NB4 (cell line): ENCODE data around the gene CIDEB.

ENCODE experiments used
- DNase-seq: peaks from one replicate; pipeline ENCODE4 v3.0.0; 2010; ENCODE audit warnings: low read depth
- H3K4me3 ChIP-seq: one replicate; pipeline ENCODE4 v1.5.1; 2011; ENCODE audit warnings: mild to moderate bottlenecking, low read depth, low read length, moderate library complexity
- MYC ChIP-seq: IDR thresholded peaks from 2 replicates; pipeline ENCODE4 v1.6.1; 2011; ENCODE audit warnings: low read depth, low read length
- POLR2A ChIP-seq: IDR thresholded peaks from 2 replicates; pipeline ENCODE4 v1.6.1; 2011; ENCODE audit warnings: mild to moderate bottlenecking; ENCODE audit not compliant: insufficient read length; ENCODE audit errors: extremely low read depth
- TF ChIP-seq, protein P1 (sequence below): IDR thresholded peaks from one replicate; pipeline ENCODE4 v1.5.1; 2012; ENCODE audit warnings: low read depth, low read length
- TF ChIP-seq, protein P2 (sequence below): IDR thresholded peaks from 2 replicates; pipeline ENCODE4 v1.6.1; 2011; ENCODE audit warnings: low read depth, low read length

The CIDEB gene

DNA sequence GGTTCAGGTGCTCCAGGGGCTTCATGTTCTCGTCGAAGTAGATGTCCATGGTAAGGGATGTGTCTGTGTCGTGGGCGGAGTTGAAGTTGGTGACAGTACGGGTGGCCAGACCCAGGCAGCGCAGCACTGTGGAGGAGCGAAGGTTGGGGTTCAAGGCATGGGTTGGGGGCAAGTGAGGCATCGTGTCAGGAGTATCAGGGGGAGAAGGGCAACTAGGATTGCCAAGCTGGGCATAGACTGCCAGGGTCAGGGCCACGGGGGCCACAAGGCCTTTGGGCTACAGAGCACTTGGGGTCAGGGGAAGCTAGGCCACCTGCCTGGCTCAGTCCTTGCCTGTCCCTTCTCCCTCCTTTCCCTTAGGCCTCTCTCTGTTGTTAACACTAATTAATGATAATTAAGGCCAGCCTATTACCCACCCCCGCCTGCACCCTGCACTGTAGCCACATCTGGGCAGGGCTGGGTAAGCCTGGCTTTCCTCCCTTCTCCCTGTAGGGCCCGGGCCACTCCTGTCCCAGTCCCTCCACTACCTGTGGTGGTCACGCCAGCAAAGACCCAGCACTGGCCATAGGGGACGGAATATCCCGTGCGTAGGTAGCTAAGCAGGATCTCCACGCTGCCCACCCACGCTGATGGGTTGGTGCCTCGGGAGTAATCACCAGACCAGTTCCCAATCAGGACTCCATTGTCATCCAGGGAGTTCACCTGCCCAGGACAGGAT, 49.1 kb downstream of the CIDEB start:
- H3K4me3 ChIP-seq, result no peak overlapping the region
- DNase-seq, result no peak
- TF ChIP-seq, protein P1, sequence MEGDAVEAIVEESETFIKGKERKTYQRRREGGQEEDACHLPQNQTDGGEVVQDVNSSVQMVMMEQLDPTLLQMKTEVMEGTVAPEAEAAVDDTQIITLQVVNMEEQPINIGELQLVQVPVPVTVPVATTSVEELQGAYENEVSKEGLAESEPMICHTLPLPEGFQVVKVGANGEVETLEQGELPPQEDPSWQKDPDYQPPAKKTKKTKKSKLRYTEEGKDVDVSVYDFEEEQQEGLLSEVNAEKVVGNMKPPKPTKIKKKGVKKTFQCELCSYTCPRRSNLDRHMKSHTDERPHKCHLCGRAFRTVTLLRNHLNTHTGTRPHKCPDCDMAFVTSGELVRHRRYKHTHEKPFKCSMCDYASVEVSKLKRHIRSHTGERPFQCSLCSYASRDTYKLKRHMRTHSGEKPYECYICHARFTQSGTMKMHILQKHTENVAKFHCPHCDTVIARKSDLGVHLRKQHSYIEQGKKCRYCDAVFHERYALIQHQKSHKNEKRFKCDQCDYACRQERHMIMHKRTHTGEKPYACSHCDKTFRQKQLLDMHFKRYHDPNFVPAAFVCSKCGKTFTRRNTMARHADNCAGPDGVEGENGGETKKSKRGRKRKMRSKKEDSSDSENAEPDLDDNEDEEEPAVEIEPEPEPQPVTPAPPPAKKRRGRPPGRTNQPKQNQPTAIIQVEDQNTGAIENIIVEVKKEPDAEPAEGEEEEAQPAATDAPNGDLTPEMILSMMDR, result no peak
- no peak for TF ChIP-seq POLR2A
- TF ChIP-seq, protein P2, sequence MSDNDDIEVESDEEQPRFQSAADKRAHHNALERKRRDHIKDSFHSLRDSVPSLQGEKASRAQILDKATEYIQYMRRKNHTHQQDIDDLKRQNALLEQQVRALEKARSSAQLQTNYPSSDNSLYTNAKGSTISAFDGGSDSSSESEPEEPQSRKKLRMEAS, result no peak
- no peak for TF ChIP-seq MYC

DNA sequence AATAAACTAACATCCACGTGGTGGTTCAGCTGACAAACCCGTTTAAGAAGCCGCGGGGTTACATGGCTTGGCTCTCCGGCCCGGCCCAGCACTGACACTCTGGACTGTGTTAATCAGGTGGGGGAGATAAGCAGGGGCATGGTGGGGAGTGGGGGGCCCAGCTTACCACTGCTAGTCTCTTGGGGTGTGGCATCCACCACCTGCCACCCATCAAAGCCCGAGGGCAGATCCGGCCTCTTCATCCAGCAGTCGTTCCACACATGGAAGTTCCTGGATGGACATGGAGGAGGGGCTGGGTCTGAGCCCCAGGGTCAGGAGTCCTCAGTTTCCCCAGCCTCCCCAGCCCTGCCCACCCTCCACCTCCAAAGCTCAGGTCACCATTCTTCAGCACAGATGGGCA, 49.7 kb downstream of the CIDEB start:
- no peak overlapping the region for H3K4me3 ChIP-seq
- TF ChIP-seq POLR2A, result no peak
- TF ChIP-seq, protein P2, result no peak
- no peak for TF ChIP-seq MYC
- TF ChIP-seq, protein P1, result no peak
- DNase-seq, result no peak

DNA sequence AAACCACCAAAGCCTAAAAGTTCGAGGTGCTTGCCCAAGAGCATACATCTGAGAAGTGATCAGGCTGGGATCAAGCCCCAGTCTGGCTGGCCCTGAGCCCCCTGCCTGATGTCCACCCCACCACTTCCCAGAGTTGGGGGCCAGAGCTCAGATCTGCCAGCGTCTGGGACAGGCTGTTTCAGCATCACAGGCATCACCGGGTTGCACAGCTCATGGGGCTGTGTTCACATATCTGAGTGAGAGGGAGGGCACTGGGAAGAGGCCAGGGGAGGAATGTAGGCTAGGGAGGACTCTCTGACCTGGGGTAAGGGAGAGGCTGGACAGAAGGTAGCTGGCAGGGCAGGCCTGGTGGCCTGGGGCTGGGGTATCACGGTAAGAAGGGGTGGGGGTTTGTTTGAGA, 50.8 kb downstream of the CIDEB start:
- TF ChIP-seq POLR2A (no peak), MYC (no peak)
- TF ChIP-seq, protein P1, result no peak
- TF ChIP-seq, protein P2, result no peak
- no peak for DNase-seq
- no peak overlapping the region for H3K4me3 ChIP-seq

DNA sequence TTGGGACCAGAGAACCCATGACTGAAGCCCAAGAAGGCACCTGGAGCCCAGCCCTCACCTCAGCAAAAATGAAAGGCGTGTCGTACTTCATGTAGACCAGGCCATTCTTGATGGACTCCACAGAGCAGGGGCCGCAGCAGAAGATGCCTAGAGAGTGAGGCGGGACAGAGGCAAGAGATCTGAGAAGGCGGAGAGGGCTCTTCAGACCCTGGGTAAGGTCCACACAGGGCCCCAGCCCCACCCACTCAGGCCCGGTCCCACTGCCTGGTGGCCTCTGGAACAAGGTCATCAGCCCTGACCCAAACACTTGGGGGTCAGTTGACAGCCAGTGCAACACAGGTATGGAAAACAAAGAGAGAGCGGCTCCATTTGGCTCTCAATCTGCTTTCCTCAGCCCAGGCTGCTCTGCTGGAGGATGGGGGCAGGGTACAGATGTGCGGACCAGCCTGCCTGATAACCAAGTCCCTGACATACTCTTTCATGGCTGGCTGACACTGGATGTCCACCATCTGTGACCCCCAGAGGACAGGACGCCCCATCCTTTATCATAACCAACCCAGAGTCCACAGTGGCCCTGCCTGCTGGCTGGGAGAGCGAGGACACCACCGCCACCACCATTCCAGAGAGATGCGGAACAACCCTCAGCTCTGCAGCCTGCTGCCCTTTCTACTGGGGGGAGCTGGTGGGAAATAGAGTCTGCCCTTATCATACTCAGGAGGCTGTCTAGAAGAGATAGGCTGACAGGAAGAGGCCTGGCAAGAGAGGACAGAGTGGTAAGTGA, 51.7 kb downstream of the CIDEB start:
- no peak for DNase-seq
- TF ChIP-seq POLR2A (no peak), MYC (no peak)
- TF ChIP-seq, protein P1, result no peak
- TF ChIP-seq, protein P2, result no peak

DNA sequence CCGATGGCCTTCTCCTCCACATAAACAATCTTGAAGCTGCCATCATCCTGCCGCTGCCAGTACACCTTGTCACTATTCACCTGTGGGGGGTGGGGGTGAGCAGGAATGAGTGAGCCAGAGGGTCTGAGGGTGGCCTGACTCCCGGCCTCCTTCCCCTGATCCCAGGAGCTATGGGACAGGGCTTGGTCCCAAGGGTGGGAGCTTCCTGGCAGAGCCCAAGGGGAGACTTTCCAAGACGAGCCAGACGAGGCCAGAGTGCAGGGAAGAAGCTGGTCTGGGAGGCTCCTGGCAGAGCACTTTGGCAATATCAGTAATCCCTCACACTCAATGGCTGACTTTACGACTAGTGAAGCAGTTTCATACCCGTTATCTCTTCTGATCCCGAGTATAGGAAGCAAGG, 52.3 kb downstream of the CIDEB start:
- DNase-seq, result no peak
- TF ChIP-seq, protein P2, result no peak
- TF ChIP-seq, protein P1, result no peak
- no peak overlapping the region for H3K4me3 ChIP-seq

More for the DNA sequence above, 51.7 kb downstream of the CIDEB start:
- no peak overlapping the region for H3K4me3 ChIP-seq
